Pulmonary artery endothelial cell (primary cell): Measurements from ENCODE around the gene SNX15. TPM values are rescaled to one million over a fixed set of nuclear protein-coding genes. Genes with fewer than 3 reads are reported as not detected.
"Not testable (repeated sequence)": the region's sequence is repeated elsewhere in the genome, so short reads cannot be mapped to it uniquely, and the experiment has no call there.

ENCODE experiments used
- DNase-seq: peaks from one replicate; pipeline ENCODE4 v3.0.0-alpha.2; 2011; ENCODE audit warnings: low read depth, low spot score
- total RNA-seq: library from RNA; depleted of rRNA; stranded (reverse); fragments of >200 nt; gene quantifications from 2 replicates; pipeline ENCODE4 v1.2.3, GENCODE V29; 2014

SNX15 gene, protein sequence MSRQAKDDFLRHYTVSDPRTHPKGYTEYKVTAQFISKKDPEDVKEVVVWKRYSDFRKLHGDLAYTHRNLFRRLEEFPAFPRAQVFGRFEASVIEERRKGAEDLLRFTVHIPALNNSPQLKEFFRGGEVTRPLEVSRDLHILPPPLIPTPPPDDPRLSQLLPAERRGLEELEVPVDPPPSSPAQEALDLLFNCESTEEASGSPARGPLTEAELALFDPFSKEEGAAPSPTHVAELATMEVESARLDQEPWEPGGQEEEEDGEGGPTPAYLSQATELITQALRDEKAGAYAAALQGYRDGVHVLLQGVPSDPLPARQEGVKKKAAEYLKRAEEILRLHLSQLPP
- 8.2 and 10.5 TPM in 2 replicates for total RNA-seq

DNA sequence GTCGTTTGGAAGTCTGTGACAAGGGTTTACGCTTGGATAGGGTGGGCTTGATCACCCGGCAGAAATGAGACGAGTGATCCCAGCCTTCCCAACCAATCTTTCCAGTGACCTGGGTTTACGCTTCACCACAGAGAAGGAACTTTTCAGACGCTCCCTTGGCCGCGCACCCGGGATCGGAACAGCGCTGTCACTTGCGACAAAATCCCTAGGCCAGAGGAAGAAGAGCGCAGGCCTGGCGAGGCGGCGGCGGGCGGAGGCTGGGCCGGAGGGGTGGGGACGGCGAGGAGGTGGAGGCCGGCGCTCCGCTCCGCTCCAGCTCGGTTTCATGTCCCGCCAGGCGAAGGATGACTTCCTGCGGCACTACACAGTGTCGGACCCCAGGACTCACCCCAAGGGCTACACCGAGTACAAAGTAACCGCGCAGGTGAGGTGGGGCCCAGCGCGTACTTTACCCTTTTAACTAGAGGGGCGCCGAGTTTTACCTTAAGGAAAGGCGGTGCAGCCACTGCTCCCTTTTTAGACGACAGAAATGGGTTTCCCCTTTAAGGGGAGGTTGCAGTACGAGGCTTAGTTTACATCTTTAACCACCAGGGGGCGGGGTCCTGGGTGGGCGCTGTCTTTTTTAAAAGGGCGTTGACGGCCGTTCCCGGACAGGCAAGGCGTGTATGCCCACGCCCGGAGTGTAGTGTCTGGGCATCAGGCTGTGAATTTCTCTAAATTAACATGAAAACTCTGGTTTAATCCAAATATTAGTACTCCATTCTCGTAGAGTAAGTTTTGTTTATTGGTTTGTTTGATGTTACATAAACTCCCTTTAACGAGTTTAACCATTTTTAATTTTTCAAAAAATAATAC is at the start of gene SNX15:
Gene SNX15, plus strand, starts transcription at position 227 of the 855 bp plus-strand sequence. Its CDS starts 99 bp downstream, at position 326.
- peak; percentile 88 for DNase-seq

DNA sequence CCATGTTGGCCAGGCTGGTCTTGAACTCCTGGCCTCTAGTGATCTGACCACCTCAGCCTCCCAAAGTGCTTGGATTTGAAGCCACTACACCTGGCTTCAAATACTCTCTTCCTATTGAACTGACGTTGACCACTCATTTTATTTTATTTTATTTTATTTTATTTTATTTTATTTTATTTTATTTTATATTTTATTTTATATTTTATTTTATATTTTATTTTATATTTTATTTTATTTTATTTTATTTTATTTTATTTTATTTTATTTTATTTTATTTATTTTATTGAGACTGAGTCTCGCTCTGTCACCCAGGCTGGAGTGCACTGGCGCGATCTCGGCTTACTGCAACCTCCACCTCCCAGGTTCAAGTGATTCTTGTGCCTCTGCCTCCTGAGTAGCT is 43.9 kb upstream of the SNX15 start:
- DNase-seq, result not testable (repeated sequence)

DNA sequence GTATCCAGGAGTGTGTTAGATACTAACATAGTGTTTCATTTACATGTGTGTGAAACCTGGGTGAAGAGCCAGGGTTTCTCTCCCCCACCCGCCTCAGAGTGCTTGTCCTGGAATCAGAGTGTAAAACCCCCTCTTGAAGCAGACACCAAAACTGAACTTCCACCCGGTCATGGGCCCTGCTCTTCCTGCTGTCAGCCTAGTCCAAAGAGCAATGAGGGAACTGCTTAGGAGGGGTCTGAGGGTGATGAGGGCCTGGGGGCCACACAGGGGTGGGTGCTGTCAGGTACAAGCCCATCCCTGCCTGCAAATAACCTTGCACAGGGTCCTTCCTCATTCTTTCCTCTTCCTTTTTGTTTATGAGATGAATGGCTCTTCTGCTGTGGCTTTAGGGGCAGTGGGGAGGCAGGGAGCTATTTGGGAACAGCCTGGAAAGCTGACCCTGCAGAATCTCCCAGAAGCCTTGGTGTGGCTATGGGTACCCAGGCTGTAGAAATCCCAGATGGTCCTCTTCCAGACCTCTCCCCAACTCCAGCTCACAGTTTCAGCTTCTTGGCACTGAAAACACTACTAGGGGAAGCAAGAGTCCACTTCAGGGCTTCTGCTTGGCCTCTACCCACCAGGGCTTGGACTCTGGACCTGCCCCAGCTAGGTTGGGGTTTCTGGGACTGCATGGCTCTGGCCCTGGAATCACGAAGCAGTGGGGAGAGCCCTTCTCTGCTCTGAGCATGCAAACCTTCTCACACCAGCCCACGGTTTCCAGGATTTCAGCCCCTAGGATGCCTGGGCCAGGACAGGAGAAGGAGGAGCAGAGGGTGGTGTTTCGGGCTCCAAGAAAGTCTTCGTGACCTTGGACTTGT is 39.0 kb upstream of the SNX15 start:
- DNase-seq, result no peak

DNA sequence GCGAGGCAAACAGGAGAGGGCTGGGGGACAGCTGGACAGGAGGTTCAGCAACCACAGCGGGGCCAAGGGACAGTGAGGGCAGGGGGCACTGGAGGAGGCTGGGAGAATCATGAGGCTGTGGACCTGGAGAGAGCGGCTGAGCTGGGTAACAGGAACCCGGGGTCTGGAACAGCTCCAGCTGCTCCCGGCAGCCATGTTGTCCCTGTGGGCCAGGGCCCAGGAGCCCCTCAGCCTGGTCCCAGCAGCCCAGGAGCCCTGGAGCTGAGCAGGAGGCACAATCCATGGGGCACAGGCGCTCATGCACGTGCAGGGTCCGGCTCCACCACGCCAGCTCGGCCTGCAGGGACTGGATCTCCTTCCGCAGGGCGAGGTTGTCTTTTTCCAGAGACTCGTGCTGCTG is 37.8 kb upstream of the SNX15 start:
- DNase-seq, result no peak

DNA sequence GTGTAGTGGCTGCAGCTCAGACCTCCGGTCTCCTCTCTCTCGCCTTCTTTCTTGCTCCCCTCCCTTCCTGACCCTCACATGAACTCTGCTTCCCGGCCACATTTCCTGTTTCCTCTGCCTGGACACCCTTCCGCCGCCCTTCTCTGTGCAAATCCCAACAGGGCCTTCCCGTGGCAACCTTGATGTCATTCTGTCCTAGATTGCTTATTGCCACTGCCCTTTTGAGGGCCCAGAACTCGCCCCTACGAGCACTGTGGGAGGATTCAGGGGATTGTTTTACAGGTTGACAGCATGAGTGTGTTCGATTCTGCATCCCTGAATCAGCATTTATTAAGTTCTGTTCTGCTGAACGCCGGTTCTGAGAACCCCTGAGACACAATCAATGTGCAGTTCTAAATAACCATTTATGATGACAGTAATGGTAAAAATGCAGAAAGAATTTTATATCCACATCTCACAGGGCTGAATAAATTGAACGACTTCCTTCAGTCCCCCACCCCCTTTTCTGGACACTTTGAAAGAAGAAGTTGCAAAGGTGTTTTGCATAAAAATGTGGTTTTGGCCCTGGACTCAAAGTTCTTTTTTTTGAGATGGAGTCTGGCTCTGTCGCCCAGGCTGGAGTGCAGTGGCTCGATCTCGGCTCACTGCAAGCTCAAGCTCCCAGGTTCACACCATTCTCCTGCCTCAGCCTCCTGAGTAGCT is 36.9 kb upstream of the SNX15 start:
- no peak for DNase-seq

DNA sequence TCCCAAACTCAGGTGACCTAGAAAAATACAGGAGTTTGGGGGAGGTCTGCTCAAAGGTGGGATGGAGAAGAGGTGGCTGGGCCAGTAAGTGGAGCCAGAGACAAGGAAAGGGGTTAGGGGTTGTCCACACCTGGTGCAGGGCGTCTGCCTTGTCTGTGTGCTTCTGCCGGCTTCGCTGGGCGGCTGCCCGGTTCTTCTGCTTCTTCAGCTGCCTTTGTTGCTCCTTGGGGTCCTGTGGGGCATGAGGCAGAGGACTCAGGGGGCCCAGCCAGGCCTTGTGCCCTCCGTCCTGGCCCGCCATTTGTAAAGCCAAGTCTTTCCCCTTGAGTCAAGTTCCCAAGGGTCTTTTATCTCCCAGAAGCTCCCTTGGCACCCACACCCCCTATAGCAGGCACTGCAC is 32.9 kb upstream of the SNX15 start:
- no peak for DNase-seq

DNA sequence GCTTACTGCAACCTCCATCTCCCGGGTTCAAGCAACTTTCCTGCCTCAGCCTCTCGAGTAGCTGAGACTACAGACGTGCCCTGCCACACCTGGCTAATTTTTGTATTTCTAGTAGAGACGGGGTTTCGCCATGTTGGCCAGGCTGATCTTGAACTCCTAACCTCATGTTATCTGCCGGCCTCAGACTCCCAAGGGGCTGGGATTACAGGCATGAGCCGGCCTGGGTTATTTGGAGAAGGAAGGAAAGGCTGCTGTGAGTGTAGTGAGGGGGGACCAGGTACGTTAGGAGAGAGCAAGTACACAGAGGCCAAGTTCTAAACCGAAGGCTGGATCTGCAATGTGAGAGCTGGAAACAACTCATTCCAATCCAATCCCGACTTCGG is 30.9 kb upstream of the SNX15 start:
- no peak for DNase-seq

DNA sequence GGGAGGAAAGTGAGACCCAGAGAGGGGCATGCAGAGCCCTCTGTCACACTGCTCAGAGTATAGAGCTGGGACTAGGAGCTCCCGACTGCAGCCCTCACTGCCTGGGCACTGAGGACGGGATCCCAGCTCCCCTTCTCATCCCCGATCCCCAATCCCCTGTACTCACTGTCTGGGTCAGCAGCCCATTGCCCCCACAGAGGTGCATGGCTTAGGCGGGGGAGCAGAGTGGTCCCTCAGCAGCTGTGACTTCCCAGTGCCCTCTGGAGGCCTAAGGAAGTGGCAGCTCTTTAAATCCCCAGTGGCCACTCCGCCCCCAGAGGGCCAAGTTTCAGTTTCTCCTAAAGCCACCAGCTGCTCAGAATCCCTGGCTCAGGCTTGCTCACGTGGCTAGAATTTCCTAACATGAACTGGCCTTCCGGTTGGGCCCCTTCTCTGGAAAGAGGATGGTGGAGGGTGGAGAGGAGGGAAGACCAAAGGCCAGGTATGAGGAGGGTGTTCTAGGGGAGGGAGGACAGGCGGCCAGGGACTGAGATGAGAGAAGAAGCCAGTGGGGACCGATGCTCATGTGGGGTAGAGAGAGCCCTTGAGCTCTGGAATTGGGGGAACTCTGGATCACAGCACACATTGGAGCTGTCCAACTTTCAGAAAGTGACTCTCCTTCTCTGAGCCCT is 30.4 kb upstream of the SNX15 start, which contains the start of gene BATF2:
Gene BATF2, minus strand, starts transcription at position 262 of the 671 bp plus-strand sequence. Its CDS starts 57 bp downstream, at position 205.
- peak; percentile 32 for DNase-seq

DNA sequence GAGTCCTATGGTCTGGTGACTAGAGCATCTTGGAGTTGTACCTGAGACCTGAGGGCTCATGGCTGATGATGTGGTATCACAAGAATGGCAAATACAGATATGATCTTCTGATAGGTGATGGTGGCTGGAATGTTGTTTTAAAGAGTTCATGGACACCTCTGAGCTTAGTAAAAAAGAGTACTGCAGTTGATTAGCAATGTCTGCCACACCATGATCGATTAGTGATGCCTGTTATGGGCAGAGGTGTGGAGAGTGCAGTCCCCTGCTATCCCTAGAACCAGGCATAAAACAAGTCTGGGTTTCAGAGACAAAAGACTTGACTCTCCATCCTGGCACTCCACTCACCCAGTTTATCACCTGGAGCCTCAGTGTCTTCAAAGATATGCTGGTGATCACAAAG is 29.1 kb upstream of the SNX15 start:
- DNase-seq, result no peak

DNA sequence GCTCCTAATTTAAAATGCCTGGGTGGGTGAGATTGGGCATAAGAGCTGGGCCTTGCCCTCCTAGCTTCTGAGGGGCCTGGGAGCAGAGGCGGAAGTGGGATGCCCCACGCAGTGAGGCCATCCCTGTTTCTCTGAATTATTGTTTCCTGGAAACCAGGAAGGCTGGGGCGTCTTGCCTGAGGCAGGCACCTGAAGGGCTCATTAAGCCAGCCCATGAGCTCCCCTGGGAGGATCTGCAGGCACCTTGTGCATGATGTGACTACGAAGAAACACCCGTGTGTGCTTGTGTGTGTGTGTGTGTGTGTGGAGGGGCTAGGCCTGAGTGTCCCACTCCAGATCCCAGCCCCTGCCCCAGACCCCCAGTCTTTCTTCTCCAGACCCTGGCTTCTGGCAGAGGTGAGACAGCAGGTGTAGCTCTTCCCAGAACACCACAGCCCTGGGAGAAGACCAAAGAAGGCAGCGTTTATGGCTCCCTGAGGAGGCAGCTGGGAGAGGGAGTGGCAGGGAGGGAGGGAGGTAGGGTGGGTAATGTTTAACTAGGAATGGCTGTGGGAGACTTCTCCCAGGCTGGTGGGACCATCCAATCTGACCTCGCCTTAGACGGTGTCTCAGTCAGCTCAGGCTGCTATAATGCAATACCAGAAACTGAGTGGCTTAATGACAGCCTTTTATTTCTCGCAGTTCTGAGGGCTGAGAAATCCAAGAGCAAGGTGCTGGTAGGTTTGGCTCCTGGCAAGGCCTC is 28.4 kb upstream of the SNX15 start:
- no peak for DNase-seq

DNA sequence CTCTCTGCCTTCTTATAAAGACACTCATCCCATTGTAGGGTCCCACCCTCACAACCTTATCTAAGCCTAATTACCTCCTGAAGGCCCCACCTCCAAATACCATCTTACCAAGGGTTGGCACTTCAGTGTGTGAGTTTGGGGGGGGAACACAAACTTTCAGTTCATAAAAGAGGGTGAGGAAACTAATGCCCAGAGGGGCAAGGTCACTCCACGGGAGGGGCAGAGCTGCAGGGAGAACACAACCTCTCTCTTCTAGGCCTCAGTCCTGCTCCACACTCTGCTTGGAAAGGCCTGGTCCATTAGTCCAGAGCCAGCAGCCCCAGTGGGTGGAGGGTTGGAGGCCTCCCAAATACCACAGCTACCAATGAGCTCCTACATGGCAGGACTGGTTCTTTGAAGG is 27.8 kb upstream of the SNX15 start:
- DNase-seq, result no peak

DNA sequence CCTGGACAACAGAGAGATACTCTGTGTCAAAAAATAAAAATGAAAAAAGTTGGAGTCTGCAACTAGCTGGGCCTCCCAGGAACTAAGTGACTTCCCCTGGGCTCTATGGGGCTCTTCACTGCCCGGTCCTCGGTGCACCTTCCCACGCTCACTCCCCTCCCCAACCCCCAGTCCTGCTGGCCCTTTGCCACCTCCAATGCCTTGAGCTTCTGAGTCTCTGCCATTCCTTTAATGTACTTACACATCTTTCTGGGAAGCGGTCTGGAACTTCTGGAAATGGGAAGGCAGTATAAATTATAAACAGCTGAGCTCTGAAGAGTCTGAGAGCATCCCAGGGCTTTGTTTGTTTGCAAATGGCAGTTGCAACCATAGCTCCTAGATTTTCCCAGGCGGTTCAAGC is 24.5 kb upstream of the SNX15 start:
- DNase-seq, result no peak

DNA sequence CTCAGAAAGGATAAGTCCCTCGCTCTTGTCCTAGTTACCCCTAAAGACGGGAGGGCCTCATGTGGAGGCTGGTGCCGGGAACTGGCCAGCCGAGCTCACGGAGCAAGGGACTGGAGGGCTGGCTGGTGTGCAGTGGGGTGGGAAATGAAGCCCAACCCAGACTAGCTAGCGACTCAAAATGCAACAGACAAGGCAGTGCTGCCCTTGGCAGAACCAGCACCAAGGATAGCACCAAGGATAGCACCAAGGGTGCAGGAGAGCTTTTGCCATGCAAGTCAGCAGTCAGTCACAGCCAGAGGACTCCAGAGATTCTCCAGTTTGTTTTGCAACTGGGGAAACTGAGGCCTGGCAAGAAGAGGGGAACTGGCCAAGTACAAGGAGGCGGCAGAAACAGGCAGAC is 24.0 kb upstream of the SNX15 start:
- no peak for DNase-seq

DNA sequence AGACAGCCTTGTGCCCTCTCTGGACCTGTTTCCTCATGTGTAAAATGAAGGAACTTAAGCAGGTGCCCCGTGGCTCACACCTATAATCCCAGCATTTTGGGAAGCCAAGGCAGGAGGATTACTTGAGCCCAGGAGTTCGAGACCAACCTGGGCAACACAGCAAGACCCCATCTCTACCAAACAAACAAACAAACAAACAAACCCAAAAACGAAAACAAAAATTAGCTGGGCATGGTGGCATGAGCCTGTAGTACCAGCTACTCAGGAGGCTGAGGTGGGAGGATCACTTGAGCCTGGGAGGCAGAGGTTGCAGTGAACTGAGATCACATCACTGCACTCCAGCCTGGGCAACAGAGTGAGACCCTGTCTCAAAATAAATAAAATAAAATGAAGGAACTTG is 23.3 kb upstream of the SNX15 start:
- DNase-seq, result not testable (repeated sequence)

DNA sequence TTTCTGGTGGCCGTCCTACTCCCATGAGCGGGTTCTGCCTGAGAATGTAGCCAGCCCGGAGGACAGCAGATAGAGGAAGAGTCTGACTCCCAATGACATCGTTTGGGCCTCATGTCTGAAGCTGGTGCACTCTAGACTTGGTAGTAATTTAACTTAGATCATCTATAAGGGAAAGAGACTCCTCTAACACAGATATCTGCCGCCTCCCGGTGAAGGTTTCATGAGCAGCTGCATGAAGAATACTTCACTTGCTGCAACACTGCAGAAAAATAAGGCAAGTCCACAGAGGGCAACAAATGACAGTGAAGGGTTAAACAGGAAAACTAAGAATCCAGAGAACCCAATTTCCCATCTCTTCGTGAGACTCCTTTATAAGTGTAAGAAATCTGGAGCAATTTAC is 19.2 kb upstream of the SNX15 start:
- no peak for DNase-seq

DNA sequence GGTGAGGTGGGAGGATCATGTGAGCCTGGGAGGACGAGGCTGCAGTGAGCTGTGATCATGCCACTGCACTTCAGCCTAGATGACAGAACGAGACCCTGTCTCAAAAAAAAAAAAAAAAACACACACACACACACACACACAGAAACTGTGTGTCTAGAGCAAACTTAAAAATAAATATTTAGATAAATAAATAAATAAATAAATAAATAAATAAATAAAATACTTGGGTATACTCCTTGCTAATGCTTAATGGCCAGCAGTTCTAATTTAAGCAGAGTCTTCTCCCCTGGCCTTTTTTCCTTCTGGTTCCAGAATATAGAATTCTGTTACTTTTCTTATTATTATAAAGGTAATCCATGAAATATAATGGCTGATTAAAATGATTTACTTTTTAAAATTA is 18.4 kb upstream of the SNX15 start:
- DNase-seq, result no peak

DNA sequence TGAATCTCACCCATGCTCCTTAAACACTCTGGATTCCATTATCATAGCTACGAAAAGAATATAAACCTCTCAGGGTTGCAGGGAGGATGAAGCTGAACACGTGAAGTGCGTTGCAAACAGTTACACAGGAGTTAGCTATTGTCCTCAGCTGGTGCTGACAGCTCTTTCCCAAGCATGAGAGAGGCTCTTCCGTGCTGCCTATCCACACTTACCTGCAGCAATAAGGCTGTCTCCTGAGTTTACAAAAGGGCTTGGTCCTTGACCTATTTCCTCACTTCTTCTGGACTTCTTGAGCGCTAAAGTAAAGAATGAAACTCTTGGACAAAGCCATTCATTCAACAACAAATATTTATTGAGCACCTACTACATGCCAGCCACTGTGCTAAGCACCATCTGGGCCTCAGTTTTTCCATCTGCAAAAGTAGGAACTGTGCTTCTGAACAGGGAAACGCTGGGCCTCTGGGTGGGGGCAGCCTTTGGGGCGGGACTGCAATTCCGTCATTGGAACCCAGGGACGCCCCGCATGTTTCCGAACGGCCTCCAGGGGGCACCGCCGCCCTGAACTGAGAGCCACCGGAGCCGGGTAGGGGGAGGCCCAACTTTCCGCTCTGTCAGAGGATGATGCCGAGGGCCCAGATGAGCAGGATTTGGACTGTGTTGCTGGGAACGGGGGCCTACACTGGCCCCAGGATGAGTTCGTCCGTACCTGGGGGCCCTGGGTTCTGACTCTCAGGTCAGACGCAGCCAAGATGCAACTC is 13.9 kb upstream of the SNX15 start:
- DNase-seq, result peak; percentile 57

DNA sequence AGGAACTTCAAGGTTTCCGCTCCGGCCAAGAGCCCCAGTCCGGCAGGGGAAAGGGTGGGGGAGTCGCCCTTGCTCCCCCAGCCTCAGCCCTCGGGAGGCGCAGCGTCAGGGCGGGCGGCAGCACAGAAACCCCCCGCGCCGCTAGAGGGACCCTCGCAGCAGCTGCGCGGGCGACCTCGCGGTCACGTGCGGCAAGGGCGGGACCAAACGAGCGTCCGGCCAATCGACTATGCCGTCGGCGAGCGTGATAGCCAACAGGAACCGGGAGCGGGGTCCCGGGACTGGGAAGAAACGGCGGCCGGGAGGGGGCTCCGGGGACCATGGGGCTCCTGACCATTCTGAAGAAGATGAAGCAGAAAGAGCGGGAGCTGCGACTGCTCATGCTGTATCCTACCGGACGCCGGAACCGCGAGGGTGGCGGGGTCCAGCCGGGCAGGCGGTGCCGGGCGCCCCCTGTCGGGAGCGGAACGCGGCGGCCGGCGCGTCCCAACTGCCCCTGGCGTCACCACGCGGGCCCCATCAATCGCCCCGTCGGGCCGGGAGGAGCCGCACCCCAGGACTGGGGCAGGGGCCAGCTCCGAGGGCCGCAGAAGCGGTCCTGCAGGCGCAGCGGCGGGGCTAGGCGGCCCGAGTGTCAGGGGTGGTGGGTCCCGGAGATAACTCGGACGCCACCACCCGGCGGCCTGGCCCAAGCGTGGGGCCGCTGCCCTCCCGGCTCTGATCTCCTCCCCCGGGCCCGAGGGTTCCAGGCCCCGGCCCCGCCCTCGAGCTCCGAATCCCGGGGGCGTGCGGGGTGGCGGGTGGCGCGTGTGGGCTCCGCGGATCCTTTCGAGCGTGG is 13.1 kb upstream of the SNX15 start, which contains the start of gene ARL2:
Gene ARL2, plus strand, starts transcription at position 273 of the 838 bp plus-strand sequence. Its CDS starts 48 bp downstream, at position 321.
- DNase-seq, result peak; percentile 59
